ENCODE measurements around the gene PFN2.

Gene PFN2

GRCh38 chr3:149933008-149933407, 37.7 kb downstream of the PFN2 start:
- no peak for DNase-seq

GRCh38 chr3:149920119-149920518, 50.6 kb downstream of the PFN2 start:
- no peak for DNase-seq

- DNase-seq, result no peak
Measured at GRCh38 chr3:149919509-149919908, 51.2 kb downstream of the PFN2 start.

GRCh38 chr3:149917124-149917667, 53.5 kb downstream of the PFN2 start:
- no peak for DNase-seq
